ENCODE measurements around the gene CCNG2.

- TF ChIP-seq, protein P1, sequence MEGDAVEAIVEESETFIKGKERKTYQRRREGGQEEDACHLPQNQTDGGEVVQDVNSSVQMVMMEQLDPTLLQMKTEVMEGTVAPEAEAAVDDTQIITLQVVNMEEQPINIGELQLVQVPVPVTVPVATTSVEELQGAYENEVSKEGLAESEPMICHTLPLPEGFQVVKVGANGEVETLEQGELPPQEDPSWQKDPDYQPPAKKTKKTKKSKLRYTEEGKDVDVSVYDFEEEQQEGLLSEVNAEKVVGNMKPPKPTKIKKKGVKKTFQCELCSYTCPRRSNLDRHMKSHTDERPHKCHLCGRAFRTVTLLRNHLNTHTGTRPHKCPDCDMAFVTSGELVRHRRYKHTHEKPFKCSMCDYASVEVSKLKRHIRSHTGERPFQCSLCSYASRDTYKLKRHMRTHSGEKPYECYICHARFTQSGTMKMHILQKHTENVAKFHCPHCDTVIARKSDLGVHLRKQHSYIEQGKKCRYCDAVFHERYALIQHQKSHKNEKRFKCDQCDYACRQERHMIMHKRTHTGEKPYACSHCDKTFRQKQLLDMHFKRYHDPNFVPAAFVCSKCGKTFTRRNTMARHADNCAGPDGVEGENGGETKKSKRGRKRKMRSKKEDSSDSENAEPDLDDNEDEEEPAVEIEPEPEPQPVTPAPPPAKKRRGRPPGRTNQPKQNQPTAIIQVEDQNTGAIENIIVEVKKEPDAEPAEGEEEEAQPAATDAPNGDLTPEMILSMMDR (IDR thresholded peaks at IDR 0.05), result peak in 3 of 7 experiments; percentile 0 to 33 (median 4)
- peak in 2 of 3 donors; percentile 7 to 28 for TF ChIP-seq POLR2A (IDR thresholded peaks at IDR 0.05)
Measured at GRCh38 chr4:77156912-77157858, at the start of gene CCNG2.
